ENCODE measurements around the gene SERPINB4. TPM values are rescaled to one million over a fixed set of nuclear protein-coding genes. Genes with fewer than 3 reads are reported as not detected.
"Not testable (repeated sequence)": the region's sequence is repeated elsewhere in the genome, so short reads cannot be mapped to it uniquely, and the experiment has no call there.

Gene SERPINB4
- total RNA-seq (not detected in 2 replicates), polyA plus RNA-seq (not detected in 2 replicates), polyA minus RNA-seq (not detected in 2 replicates)
- not detected for total RNA-seq (2013)

- H2AFZ ChIP-seq (ENCODE audit: insufficient read depth, low read depth, low read length, poor library complexity, severe bottlenecking); H3K4me1 ChIP-seq (ENCODE audit: control insufficient read depth in 2 of 2, insufficient read depth in 2 of 2, low read length in 2 of 2); H3K4me3 Mint-ChIP-seq; intact Hi-C loops (cut with micrococcal nuclease); H3K9me3 ChIP-seq (ENCODE audit: control extremely low read depth in 1 of 3, control insufficient read depth in 2 of 3, insufficient read depth in 1 of 3, low read length in 2 of 3); H3K27ac ChIP-seq (ENCODE audit: low read length in 2 of 2); H3K9ac ChIP-seq (ENCODE audit: low read length); H4K20me1 ChIP-seq (ENCODE audit: control insufficient read depth, insufficient read depth, low read length, poor library complexity, severe bottlenecking); POLR2A ChIA-PET; ATAC-seq (ENCODE audit: low read depth); H3K4me1 Mint-ChIP-seq; CTCF ChIA-PET; H3K4me3 ChIP-seq (ENCODE audit: control extremely low read depth in 1 of 5, extremely low read depth in 1 of 5, insufficient read depth in 1 of 5, low read depth in 2 of 5, low read length in 4 of 5); H3K9me3 Mint-ChIP-seq (ENCODE audit: insufficient read depth); DNase-seq; H3K27ac Mint-ChIP-seq; H3K36me3 ChIP-seq (replicated peaks in 1 of 2; ENCODE audit: control extremely low read depth in 1 of 2, control insufficient read depth in 1 of 2, extremely low read depth in 1 of 2, insufficient read depth in 2 of 2, low read length in 1 of 2); H3K27me3 Mint-ChIP-seq; H3K79me2 ChIP-seq (ENCODE audit: control insufficient read depth, insufficient read depth, low read length); H3K27me3 ChIP-seq (replicated peaks in 1 of 4; ENCODE audit: control extremely low read depth in 1 of 4, control insufficient read depth in 3 of 4, insufficient read depth in 4 of 4, low read length in 3 of 4); H3K4me2 ChIP-seq (replicated peaks; ENCODE audit: low read depth, low read length, poor library complexity, severe bottlenecking): not testable (repeated sequence)
- WGBS (ENCODE audit: insufficient coverage) = no CpG with 5 or more reads among the region's 2 CpGs
Observed at GRCh38 chr18:63644142-63644541, at the start of gene SERPINB4. TSS of gene SERPINB4 (minus strand) at chr18:63644256. CDS start at chr18:63643577, 679 bp downstream.

GRCh38 chr18:63689064-63689463 lies 45.0 kb upstream of the SERPINB4 start:
- peaks cover 9% of the 10 kb centered on the region for H3K9me3 Mint-ChIP-seq (ENCODE audit: insufficient read depth)
- no peak overlapping the region for H3K27ac Mint-ChIP-seq
- ATAC-seq (ENCODE audit: low read depth) (no peak), DNase-seq (no peak)
- H3K4me3 Mint-ChIP-seq = no peak overlapping the region
- Histone ChIP-seq H3K9me3 (ENCODE audit: control extremely low read depth in 1 of 3, control insufficient read depth in 2 of 3, insufficient read depth in 1 of 3, low read length in 2 of 3) (peaks cover 0 to 9% (median 0%) of the 10 kb centered on the region in 3 donors), H3K4me1 (ENCODE audit: control insufficient read depth in 2 of 2, insufficient read depth in 2 of 2, low read length in 2 of 2) (no peaks in the 10 kb centered on the region), H4K20me1 (ENCODE audit: control insufficient read depth, insufficient read depth, low read length, poor library complexity, severe bottlenecking) (no peaks in the 10 kb centered on the region), H3K4me2 (replicated peaks; ENCODE audit: low read depth, low read length, poor library complexity, severe bottlenecking) (no peak overlapping the region), H3K36me3 (replicated peaks in 1 of 2; ENCODE audit: control extremely low read depth in 1 of 2, control insufficient read depth in 1 of 2, extremely low read depth in 1 of 2, insufficient read depth in 2 of 2, low read length in 1 of 2) (no peaks in the 10 kb centered on the region), H3K27me3 (replicated peaks in 1 of 4; ENCODE audit: control extremely low read depth in 1 of 4, control insufficient read depth in 3 of 4, insufficient read depth in 4 of 4, low read length in 3 of 4) (no peaks in the 10 kb centered on the region), H3K79me2 (ENCODE audit: control insufficient read depth, insufficient read depth, low read length) (no peaks in the 10 kb centered on the region), H3K9ac (ENCODE audit: low read length) (no peak overlapping the region), H3K4me3 (ENCODE audit: control extremely low read depth in 1 of 5, extremely low read depth in 1 of 5, insufficient read depth in 1 of 5, low read depth in 2 of 5, low read length in 4 of 5) (no peak overlapping the region), H3K27ac (ENCODE audit: low read length in 2 of 2) (no peak overlapping the region), H2AFZ (ENCODE audit: insufficient read depth, low read depth, low read length, poor library complexity, severe bottlenecking) (no peak overlapping the region)
- H3K4me1 Mint-ChIP-seq = no peaks in the 10 kb centered on the region
- H3K27me3 Mint-ChIP-seq = peaks cover 9% of the 10 kb centered on the region
- ChIA-PET CTCF (no interaction called here), POLR2A (no interaction called here)
- intact Hi-C loops (cut with micrococcal nuclease) = no loop called here
- WGBS (ENCODE audit: insufficient coverage) = no CpG with 5 or more reads among the region's 2 CpGs
- no peak for TF ChIP-seq EZH2 (IDR thresholded peaks at IDR 0.05; ENCODE audit: borderline replicate concordance, insufficient read depth, low read depth, low read length, poor library complexity, severe bottlenecking)
- no peak for TF ChIP-seq CTCF (IDR thresholded peaks at IDR 0.05)
